Measurements from ENCODE around the gene POLA2.
"Not testable (repeated sequence)": the region's sequence is repeated elsewhere in the genome, so short reads cannot be mapped to it uniquely, and the experiment has no call there.

POLA2 gene

GRCh38 chr11:65241134-65241533, 20.6 kb upstream of the POLA2 start:
- H3K27ac ChIP-seq = no peak overlapping the region
- no peak for DNase-seq (ENCODE audit: low read depth, low spot score)

GRCh38 chr11:65241692-65242091, 20.1 kb upstream of the POLA2 start:
- no peak for DNase-seq (ENCODE audit: low read depth, low spot score)
- H3K27ac ChIP-seq = no peak overlapping the region

- no peak overlapping the region for H3K27ac ChIP-seq
- DNase-seq (ENCODE audit: low read depth, low spot score) = no peak
Measured at GRCh38 chr11:65242389-65242788, 19.4 kb upstream of the POLA2 start.

DNA sequence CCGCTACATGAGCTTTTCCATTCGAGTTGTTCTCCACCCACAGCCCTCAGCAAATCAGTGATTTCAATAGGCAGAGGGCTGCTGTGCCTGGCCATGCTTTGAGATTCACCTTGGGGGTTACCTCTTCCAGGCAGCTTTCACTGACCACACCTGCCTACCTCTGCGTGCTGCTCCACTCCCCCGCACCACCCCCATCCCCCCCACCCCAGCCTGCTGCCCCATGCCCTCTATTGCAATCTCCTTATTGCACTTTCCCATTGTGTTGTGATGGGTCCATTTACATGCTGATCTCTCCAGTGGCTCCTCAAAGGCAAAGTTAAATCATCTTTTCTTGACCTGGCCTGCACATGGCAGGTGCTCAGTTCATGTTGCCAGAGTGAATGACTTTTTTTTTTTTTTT, 18.0 kb upstream of the POLA2 start:
- no peak for DNase-seq (ENCODE audit: low read depth, low spot score)
- no peak overlapping the region for H3K27ac ChIP-seq

DNA sequence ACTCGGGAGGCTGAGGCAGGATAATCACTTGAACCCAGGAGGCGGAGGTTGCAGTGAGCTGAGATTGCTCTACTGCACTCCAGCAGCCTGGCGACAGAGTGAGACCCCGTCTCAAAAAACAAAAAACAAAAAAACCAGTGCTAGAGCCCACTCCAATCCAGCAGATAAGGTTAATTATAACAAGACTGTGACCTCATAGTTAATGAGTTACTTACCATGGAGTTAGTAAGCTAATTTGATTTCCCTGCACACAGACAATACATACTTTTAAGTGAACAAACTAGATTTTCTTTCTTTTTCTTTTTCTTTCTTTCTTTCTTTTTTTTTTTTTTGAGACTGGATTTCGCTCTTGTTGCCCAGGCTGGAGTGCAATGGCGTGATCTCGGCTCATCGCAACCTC, 16.7 kb upstream of the POLA2 start:
- not testable (repeated sequence) for H3K27ac ChIP-seq; DNase-seq (ENCODE audit: low read depth, low spot score)

- DNase-seq (ENCODE audit: low read depth, low spot score) = no peak
- H3K27ac ChIP-seq = no peak overlapping the region
Measured at GRCh38 chr11:65246506-65246905, 15.3 kb upstream of the POLA2 start.

DNA sequence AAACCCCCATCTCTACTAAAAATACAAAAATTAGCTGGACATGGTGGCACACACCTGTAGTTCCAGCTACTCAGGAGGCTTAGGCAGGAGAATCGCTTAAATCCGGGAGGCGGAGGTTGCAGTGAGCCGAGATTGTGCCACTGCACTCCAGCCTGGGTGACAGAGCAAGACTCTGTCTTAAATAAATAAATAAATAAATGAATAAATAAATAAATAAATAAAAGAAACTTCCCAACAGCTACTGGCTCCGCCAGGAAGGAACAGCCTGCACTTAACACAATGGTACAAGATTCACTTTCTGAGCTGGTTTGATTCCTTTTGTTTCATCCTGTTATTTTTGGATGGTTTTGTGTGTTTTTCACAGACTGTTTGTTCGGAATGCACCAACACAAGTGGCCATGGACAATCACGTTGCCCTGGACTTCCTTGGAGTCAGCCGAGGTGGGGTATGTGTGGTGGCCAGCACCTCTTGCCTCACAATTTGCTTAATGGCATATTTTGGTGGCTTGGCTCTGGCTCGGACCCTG, 13.5 kb upstream of the POLA2 start:
- not testable (repeated sequence) for DNase-seq (ENCODE audit: low read depth, low spot score); H3K27ac ChIP-seq

- H3K27ac ChIP-seq = no peak overlapping the region
- DNase-seq (ENCODE audit: low read depth, low spot score) = no peak
Measured at GRCh38 chr11:65251476-65251875, 10.3 kb upstream of the POLA2 start.

GRCh38 chr11:65254724-65255123, 7.0 kb upstream of the POLA2 start:
- no peak for DNase-seq (ENCODE audit: low read depth, low spot score)

DNA sequence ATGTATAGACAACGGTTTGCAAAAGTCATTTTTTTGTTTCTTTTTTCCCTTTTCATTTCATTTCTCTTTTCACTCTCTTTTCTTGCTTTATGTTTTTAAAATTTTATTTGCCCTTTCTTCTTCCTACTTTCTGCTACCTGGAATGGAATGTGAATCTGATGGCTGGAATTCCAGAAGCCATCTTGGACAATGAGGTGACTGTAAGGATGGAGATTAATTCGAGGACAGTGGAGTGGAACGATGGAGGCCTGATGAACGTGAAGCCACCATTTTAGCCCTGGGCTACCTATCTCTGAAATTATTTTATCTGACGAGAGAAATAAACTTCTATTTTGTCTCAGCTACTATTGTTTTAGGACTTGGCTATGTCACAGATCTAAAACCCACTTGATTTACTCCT, 2.8 kb upstream of the POLA2 start:
- no peak for DNase-seq (ENCODE audit: low read depth, low spot score)
- H3K27ac ChIP-seq = no peak overlapping the region

More at GRCh38 chr11:65254724-65255123, 7.0 kb upstream of the POLA2 start:
- H3K27ac ChIP-seq = no peak overlapping the region

DNA sequence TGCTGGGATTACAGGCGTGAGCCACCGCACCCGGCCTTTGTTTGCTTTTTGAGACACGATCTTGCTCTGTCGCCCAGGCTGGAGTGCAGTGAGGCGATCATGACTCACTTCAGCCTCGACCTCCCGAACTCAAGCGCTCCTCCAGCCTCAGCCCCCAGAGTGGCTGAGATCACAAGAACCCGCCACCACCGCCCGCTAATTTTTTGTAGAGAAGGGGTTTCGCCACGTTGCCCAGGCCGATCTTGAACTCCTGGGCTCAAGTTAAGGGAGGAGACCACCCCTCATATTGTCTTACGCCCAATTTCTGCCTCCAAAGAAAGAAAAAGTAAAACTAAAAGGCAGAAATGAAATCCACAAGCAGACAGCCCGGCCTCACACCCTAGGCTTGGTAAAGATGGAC, 1.5 kb upstream of the POLA2 start:
- DNase-seq (ENCODE audit: low read depth, low spot score) = no peak
- H3K27ac ChIP-seq = no peak overlapping the region

GRCh38 chr11:65260756-65261590, 789 bp upstream of the POLA2 start:
- no peak for DNase-seq (ENCODE audit: low read depth, low spot score)
- peak overlapping the region; percentile 47 for H3K27ac ChIP-seq

DNA sequence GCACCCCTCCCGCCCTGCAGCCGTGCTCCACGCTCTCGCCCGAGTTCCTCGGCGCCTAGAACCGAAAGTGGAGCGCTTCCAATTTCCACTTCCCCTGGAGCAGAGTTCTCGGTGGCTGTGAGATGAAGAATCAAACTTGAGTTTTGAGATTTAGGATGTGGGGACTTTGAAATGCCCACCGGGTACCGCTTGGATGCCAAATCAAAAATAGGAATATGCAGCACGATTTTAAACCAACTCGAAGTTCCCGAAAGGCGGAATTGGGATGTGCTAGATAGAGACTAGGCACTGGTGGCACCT, 569 bp downstream of the POLA2 start:
- DNase-seq (ENCODE audit: low read depth, low spot score) = no peak

GRCh38 chr11:65262776-65263175, 1.0 kb downstream of the POLA2 start:
- no peak for DNase-seq (ENCODE audit: low read depth, low spot score)
- no peak overlapping the region for H3K27ac ChIP-seq

More for the DNA sequence above, 569 bp downstream of the POLA2 start:
- H3K27ac ChIP-seq = peak overlapping the region; percentile 47

- DNase-seq (ENCODE audit: low read depth, low spot score); H3K27ac ChIP-seq: not testable (repeated sequence)
Measured at GRCh38 chr11:65264747-65265146, 3.0 kb downstream of the POLA2 start.

GRCh38 chr11:65266210-65266609, 4.4 kb downstream of the POLA2 start:
- DNase-seq (ENCODE audit: low read depth, low spot score) = no peak
- H3K27ac ChIP-seq = no peak overlapping the region

GRCh38 chr11:65274735-65275682, 13.2 kb downstream of the POLA2 start:
- H3K27ac ChIP-seq = peak overlapping the region; percentile 59
- no peak for DNase-seq (ENCODE audit: low read depth, low spot score)

GRCh38 chr11:65275906-65276305, 14.1 kb downstream of the POLA2 start:
- no peak for DNase-seq (ENCODE audit: low read depth, low spot score)
- H3K27ac ChIP-seq = peak overlapping the region; percentile 59

GRCh38 chr11:65277631-65278277, 16.0 kb downstream of the POLA2 start:
- no peak overlapping the region for H3K27ac ChIP-seq
- no peak for DNase-seq (ENCODE audit: low read depth, low spot score)

DNA sequence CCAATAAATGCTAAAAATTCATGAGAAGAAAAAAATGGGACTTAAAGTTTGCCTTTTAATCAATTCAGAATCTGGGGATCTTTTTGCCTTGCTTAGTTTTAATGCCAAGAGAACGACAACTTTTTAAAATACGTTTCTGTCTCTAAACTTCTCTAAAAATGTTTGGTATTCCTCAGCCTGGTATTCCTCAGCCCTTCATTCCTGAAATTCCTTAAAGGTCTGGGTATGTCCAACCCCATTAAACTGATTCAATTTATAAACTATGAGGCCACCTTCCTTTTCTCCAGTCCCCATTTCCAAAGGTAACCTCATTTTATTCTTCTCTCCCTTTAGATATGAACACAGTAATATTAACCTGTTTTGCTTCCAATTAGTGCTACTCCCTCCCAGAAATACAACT, 16.6 kb downstream of the POLA2 start:
- H3K27ac ChIP-seq = peak overlapping the region; percentile 85
- DNase-seq (ENCODE audit: low read depth, low spot score) = no peak

- DNase-seq (ENCODE audit: low read depth, low spot score) = no peak
- peak overlapping the region; percentile 85 for H3K27ac ChIP-seq
Measured at GRCh38 chr11:65279279-65279678, 17.5 kb downstream of the POLA2 start.
